Measurements from ENCODE around the gene DGKQ. TPM values are rescaled to one million over a fixed set of nuclear protein-coding genes. Genes with fewer than 3 reads are reported as not detected.

DGKQ gene
- total and polyA plus RNA-seq, 9 of the 15 experiments (the other 6 are each of a cell fraction or from before 2014, with no cell fraction given): 0.17 to 22.0 (median 5.6) TPM

GRCh38 chr4:950136-951020 is 23.0 kb downstream of the DGKQ start:
- Histone ChIP-seq H3K4me2 (ENCODE audit: insufficient read depth, low read length) (no peak overlapping the region), H3K9ac (ENCODE audit: insufficient read depth in 1 of 2, low read depth in 2 of 2, low read length in 2 of 2) (no peak overlapping the region), H3K9me1 (ENCODE audit: control insufficient read depth, insufficient read depth, low read length) (no peaks in the 10 kb centered on the region), H3K36me3 (ENCODE audit: control insufficient read depth, insufficient read depth, low read length) (no peaks in the 10 kb centered on the region), H3K79me2 (ENCODE audit: control insufficient read depth, insufficient read depth, low read length) (no peaks in the 10 kb centered on the region), H3K27me3 (ENCODE audit: control insufficient read depth in 2 of 2, insufficient read depth in 2 of 2, low read length in 2 of 2) (no peaks in the 10 kb centered on the region), H4K20me1 (replicated peaks; ENCODE audit: control insufficient read depth, insufficient read depth, low read length) (0 out of 2 replicates have a peak, but pooled peaks cover 4% of the 10 kb centered on the region), H2AFZ (ENCODE audit: low read depth, low read length) (no peak overlapping the region), H3K4me1 (replicated peaks in 1 of 2; ENCODE audit: control insufficient read depth in 2 of 2, insufficient read depth in 2 of 2, low read length in 2 of 2) (peaks cover 0 to 47% of the 10 kb centered on the region in 2 experiments; a peak in 2 of 5 replicates), H3K4me3 (no peak overlapping the region), H3K9me3 (replicated peaks; ENCODE audit: control insufficient read depth, insufficient read depth, low read depth, low read length) (no peaks in the 10 kb centered on the region), H3K27ac (ENCODE audit: extremely low read depth, low read depth, low read length) (no peak overlapping the region)
- no peak for DNase-seq (ENCODE audit: extremely low read depth in 1 of 4, low spot score in 3 of 4)
- no peak for ATAC-seq
- ChIA-PET POLR2A (interaction anchor here (1.0 kb wide), 1 partner anchor 18 kb away, joined by 4 read pairs; the partner anchor contains the start of gene TMEM175), CTCF (ENCODE audit: low intra/inter-chr PET ratio) (no interaction called here)
- 58% methylated on average over 26 of the region's 30 CpGs for WGBS (ENCODE audit: insufficient coverage, low coverage, missing lambda C conversion rate)
- in situ Hi-C loops (cut with MboI) (no loop called here), intact Hi-C loops (cut with micrococcal nuclease) (no loop called here)
- no peak for FAIRE-seq
- BruUV-seq (replicated peaks): no TSS peak
- TF ChIP-seq RCOR1 (IDR thresholded peaks at IDR 0.05; ENCODE audit: borderline replicate concordance in 1 of 2, low read depth in 2 of 2, low read length in 2 of 2): no peak
- TF ChIP-seq ZNF766 (CRISPR knock-in tag; conservative IDR thresholded peaks at IDR 0.05): no peak
- TF ChIP-seq CCNT2 (IDR thresholded peaks at IDR 0.05; ENCODE audit: borderline replicate concordance, extremely low read depth, insufficient read length, low read depth, low read length): no peak
- no peak for TF ChIP-seq ILK (tag; IDR thresholded peaks at IDR 0.05; ENCODE audit: borderline replicate concordance, low read depth)
- TF ChIP-seq ATF3 (IDR thresholded peaks at IDR 0.05): no peak
- no peak for TF ChIP-seq ATF3 (CRISPR knock-in tag; conservative IDR thresholded peaks at IDR 0.05)
- TF ChIP-seq, protein P1, sequence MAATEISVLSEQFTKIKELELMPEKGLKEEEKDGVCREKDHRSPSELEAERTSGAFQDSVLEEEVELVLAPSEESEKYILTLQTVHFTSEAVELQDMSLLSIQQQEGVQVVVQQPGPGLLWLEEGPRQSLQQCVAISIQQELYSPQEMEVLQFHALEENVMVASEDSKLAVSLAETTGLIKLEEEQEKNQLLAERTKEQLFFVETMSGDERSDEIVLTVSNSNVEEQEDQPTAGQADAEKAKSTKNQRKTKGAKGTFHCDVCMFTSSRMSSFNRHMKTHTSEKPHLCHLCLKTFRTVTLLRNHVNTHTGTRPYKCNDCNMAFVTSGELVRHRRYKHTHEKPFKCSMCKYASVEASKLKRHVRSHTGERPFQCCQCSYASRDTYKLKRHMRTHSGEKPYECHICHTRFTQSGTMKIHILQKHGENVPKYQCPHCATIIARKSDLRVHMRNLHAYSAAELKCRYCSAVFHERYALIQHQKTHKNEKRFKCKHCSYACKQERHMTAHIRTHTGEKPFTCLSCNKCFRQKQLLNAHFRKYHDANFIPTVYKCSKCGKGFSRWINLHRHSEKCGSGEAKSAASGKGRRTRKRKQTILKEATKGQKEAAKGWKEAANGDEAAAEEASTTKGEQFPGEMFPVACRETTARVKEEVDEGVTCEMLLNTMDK (IDR thresholded peaks at IDR 0.05; ENCODE audit: borderline replicate concordance, insufficient read depth, low read depth, low read length, poor library complexity, severe bottlenecking): no peak
- TF ChIP-seq GABPB2 (CRISPR knock-in tag; conservative IDR thresholded peaks at IDR 0.05): no peak
- TF ChIP-seq ZNF830 (CRISPR knock-in tag; IDR thresholded peaks at IDR 0.05): no peak
- no peak for TF ChIP-seq ZC3H11A (IDR thresholded peaks at IDR 0.05; ENCODE audit: low read depth, low read length)
- no peak for TF ChIP-seq TOE1 (IDR thresholded peaks at IDR 0.05; ENCODE audit: borderline replicate concordance)
- TF ChIP-seq TOE1 (CRISPR knock-in tag; IDR thresholded peaks at IDR 0.05; ENCODE audit: borderline replicate concordance, low read depth): no peak
- TF ChIP-seq POLR2H (tag; IDR thresholded peaks at IDR 0.05; ENCODE audit: low read depth): no peak
- TF ChIP-seq ELF1 (tag; IDR thresholded peaks at IDR 0.05): no peak
- no peak for TF ChIP-seq E2F5 (CRISPR knock-in tag; IDR thresholded peaks at IDR 0.05)
